MM.1S (cell line): Measurements from ENCODE around the gene AIMP2.

ENCODE experiments used
- EZH2 ChIP-seq: fragments of 300-600 bp; sonication (generic); optimal IDR thresholded peaks from 2 replicates; pipeline ENCODE3; 2017; ENCODE audit warnings: low read depth, mild to moderate bottlenecking, antibody characterized with exemption, low read length, mixed read lengths
- TF ChIP-seq, protein P1 (sequence below): fragments of 300-600 bp; sonication (generic); IDR thresholded peaks from 2 replicates; pipeline ENCODE4 v1.5.1; 2016; ENCODE audit warnings: antibody characterized with exemption, low read length, mixed read lengths

DNA sequence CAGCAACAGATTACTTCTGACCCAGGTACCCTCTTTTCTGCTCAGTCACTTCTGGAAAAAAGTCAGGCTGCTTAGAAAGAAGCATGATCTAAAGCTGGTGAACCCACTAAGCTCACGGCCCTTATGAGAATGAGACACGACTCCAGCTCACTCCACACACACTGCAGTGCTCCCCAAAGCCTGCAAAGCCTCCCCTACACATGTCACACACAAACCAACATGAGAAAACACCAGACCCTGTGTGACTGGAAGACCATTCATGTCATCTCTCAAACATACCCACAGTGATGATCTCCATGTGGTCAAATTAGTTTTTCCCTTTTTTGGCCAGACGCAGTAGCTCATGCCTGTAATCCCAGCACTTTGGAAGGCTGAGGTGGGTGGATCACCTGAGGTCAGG is 22.5 kb downstream of the AIMP2 start:
- TF ChIP-seq, protein P1, sequence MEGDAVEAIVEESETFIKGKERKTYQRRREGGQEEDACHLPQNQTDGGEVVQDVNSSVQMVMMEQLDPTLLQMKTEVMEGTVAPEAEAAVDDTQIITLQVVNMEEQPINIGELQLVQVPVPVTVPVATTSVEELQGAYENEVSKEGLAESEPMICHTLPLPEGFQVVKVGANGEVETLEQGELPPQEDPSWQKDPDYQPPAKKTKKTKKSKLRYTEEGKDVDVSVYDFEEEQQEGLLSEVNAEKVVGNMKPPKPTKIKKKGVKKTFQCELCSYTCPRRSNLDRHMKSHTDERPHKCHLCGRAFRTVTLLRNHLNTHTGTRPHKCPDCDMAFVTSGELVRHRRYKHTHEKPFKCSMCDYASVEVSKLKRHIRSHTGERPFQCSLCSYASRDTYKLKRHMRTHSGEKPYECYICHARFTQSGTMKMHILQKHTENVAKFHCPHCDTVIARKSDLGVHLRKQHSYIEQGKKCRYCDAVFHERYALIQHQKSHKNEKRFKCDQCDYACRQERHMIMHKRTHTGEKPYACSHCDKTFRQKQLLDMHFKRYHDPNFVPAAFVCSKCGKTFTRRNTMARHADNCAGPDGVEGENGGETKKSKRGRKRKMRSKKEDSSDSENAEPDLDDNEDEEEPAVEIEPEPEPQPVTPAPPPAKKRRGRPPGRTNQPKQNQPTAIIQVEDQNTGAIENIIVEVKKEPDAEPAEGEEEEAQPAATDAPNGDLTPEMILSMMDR = no peak
- TF ChIP-seq EZH2 = no peak
